Liver (tissue), 9 donors: ENCODE results near the gene POU5F1. TPM values are rescaled to one million over a fixed set of nuclear protein-coding genes. Genes with fewer than 3 reads are reported as not detected.
"Not testable (repeated sequence)": the region's sequence is repeated elsewhere in the genome, so short reads cannot be mapped to it uniquely, and the experiment has no call there.

ENCODE experiments used
- DNase-seq: peaks from one replicate; pipeline ENCODE4 v3.0.0-alpha.2; 2017; ENCODE audit warnings: low spot score
- H3K27ac ChIP-seq, 2 donors: one replicate each; pipeline ENCODE4 v1.7.0; 2013; ENCODE audit warnings: inconsistent platforms in 2 of 2, low read length in 2 of 2, control low read depth in 1 of 2, low read depth in 1 of 2, mild to moderate bottlenecking in 1 of 2
- H3K27me3 ChIP-seq, 4 donors: one replicate each; pipeline versions ENCODE4 v1.6.1 to v1.7.0; 2013; ENCODE audit warnings: low read length in 3 of 4, inconsistent platforms in 1 of 4, mild to moderate bottlenecking in 1 of 4, moderate library complexity in 1 of 4; ENCODE audit not compliant: control insufficient read depth in 4 of 4, insufficient read depth in 4 of 4
- H3K36me3 ChIP-seq, 4 donors: one replicate each; pipeline versions ENCODE4 v1.6.1 to v1.7.0; 2013; ENCODE audit warnings: low read length in 3 of 4, mild to moderate bottlenecking in 3 of 4, low read depth in 1 of 4, moderate library complexity in 1 of 4; ENCODE audit not compliant: control insufficient read depth in 4 of 4, insufficient read depth in 3 of 4
- H3K4me1 ChIP-seq, 4 donors: one replicate each; pipeline versions ENCODE4 v1.6.1 to v1.7.0; 2013; ENCODE audit warnings: low read length in 3 of 4, mild to moderate bottlenecking in 3 of 4, moderate library complexity in 1 of 4; ENCODE audit not compliant: control insufficient read depth in 4 of 4, insufficient read depth in 4 of 4
- H3K4me3 ChIP-seq, 3 donors: one replicate each; pipeline versions ENCODE4 v1.6.1 to v1.7.0; 2013; ENCODE audit warnings: low read length in 3 of 3, control low read depth in 1 of 3, low read depth in 1 of 3, mild to moderate bottlenecking in 1 of 3
- H3K9ac ChIP-seq, 2 donors: one replicate each; pipeline ENCODE4 v1.7.0; 2013; ENCODE audit warnings: low read length in 2 of 2, mild to moderate bottlenecking in 2 of 2, moderate library complexity in 2 of 2, control low read depth in 1 of 2, low read depth in 1 of 2
- H3K9me3 ChIP-seq, 4 donors: one replicate each; pipeline versions ENCODE4 v1.6.1 to v1.7.0; 2013; ENCODE audit warnings: low read length in 3 of 4; ENCODE audit not compliant: control insufficient read depth in 4 of 4
- EGR1 ChIP-seq, 2 donors: IDR thresholded peaks; 2 replicates each; pipeline ENCODE4 v1.6.1; 2016 to 2018; ENCODE audit warnings: antibody characterized with exemption in 2 of 2, low read depth in 2 of 2
- FOXA2 ChIP-seq: IDR thresholded peaks from 2 replicates; pipeline ENCODE4 v1.6.1; 2016; ENCODE audit warnings: antibody characterized with exemption
- GABPA ChIP-seq, 2 donors: IDR thresholded peaks in 1 of 2; conservative IDR thresholded peaks in 1 of 2; 2 replicates each; pipeline ENCODE4 v1.6.1; 2016; ENCODE audit warnings: antibody characterized with exemption in 2 of 2, mild to moderate bottlenecking in 1 of 2, moderate library complexity in 1 of 2
- HNF4A ChIP-seq, 2 donors: conservative IDR thresholded peaks; 2 replicates each; pipeline ENCODE4 v1.6.1; 2016; ENCODE audit warnings: antibody characterized with exemption in 2 of 2, mild to moderate bottlenecking in 2 of 2
- HNF4G ChIP-seq: IDR thresholded peaks from 2 replicates; pipeline ENCODE4 v1.6.1; 2016; ENCODE audit warnings: antibody characterized with exemption
- JUND ChIP-seq, 2 donors: IDR thresholded peaks; 2 replicates each; pipeline ENCODE4 v1.6.1; 2016; ENCODE audit warnings: antibody characterized with exemption in 2 of 2
- NR2F2 ChIP-seq: IDR thresholded peaks from 2 replicates; pipeline ENCODE4 v1.6.1; 2016; ENCODE audit warnings: antibody characterized with exemption
- RAD21 ChIP-seq, 2 donors: IDR thresholded peaks; 2 replicates each; pipeline ENCODE4 v1.6.1; 2016; ENCODE audit warnings: antibody characterized with exemption in 2 of 2, mild to moderate bottlenecking in 2 of 2
- RXRA ChIP-seq, 2 donors: IDR thresholded peaks; 2 replicates each; pipeline ENCODE4 v1.6.1; 2017 to 2018; ENCODE audit warnings: antibody characterized with exemption in 2 of 2, mild to moderate bottlenecking in 1 of 2
- SP1 ChIP-seq: IDR thresholded peaks from 2 replicates; pipeline ENCODE4 v1.6.1; 2018; ENCODE audit warnings: antibody characterized with exemption, mild to moderate bottlenecking
- TAF1 ChIP-seq: conservative IDR thresholded peaks from 2 replicates; pipeline ENCODE4 v1.6.1; 2016; ENCODE audit warnings: antibody characterized with exemption, mild to moderate bottlenecking
- YY1 ChIP-seq: IDR thresholded peaks from 2 replicates; pipeline ENCODE4 v1.6.1; 2016; ENCODE audit warnings: antibody characterized with exemption, mild to moderate bottlenecking
- WGBS: extraction: QIAGEN DNeasy Blood & Tissue Kit; methylation state at CpG from one replicate; pipeline ENCODE4 v1.1.7; 2013; 5-methylcytosine and 5-hydroxymethylcytosine counted together
- polyA plus RNA-seq, 2 donors: library from polyadenylated mRNA; stranded (reverse) in 1 of 2; unstranded in 1 of 2; fragments of 200-250 nt in 1 of 2; fragments of >200 nt in 1 of 2; fragmentation: Nextera tagmentation in 1 of 2; extraction: Ambion mirVana in 1 of 2; gene quantifications; one replicate each; pipeline versions ENCODE4 v1.2.1 to v1.2.3, GENCODE V29; 2013 to 2015
- total RNA-seq, 2 donors: library from RNA; depleted of rRNA; stranded (reverse); fragments of >200 nt; gene quantifications; one replicate each; pipeline ENCODE4 v1.2.3, GENCODE V29; 2014
- TF ChIP-seq, protein P1 (sequence below): fragments of 150-350 bp; IDR thresholded peaks from 2 replicates; pipeline ENCODE4 v1.5.1; 2017; ENCODE audit warnings: improper control_type of control experiment, low read depth, low read length; ENCODE audit not compliant: missing input control
- TF ChIP-seq, protein P2 (sequence below): IDR thresholded peaks from 2 replicates; pipeline ENCODE4 v1.6.1; 2016; ENCODE audit warnings: antibody characterized with exemption
- TF ChIP-seq, protein P3 (sequence below): IDR thresholded peaks from 2 replicates; pipeline ENCODE4 v1.6.1; 2016; ENCODE audit warnings: antibody characterized with exemption
- donor health status: healthy.
- donor health status: healthy.
- donor health status: healthy.
- donor health status: healthy.
- donor health status: healthy.

Gene POU5F1
- total and polyA plus RNA-seq, 4 donors = 0.32 to 3.2 TPM; not detected in 2

DNA sequence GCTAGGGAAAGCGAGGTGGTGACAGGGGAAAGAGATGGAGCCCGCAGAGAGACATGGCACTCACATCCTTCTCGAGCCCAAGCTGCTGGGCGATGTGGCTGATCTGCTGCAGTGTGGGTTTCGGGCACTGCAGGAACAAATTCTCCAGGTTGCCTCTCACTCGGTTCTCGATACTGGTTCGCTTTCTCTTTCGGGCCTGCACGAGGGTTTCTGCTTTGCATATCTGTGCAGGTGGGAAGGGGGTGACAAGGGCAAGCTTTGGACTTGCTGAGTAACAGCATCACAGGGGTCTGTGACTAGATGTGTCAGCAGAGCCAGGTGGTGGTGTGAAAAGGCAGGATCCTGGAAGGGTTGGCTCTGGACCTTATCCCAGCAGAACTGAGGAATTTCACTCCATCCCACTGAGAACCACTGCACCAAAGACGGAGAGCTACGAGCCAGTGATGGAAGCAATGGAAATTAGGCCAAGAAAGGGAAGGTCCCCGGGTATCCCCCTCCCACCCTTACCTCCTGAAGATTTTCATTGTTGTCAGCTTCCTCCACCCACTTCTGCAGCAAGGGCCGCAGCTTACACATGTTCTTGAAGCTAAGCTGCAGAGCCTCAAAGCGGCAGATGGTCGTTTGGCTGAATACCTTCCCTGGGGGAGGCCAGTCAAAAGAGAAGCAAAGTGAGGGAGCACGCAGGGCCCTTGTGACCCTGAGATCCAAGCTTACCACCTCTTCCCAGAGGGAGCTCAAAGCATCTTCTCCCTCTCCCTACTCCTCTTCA lies 5.2 kb downstream of the POU5F1 start:
- 89% methylated on average over 17 of the region's 17 CpGs for WGBS
- not testable (repeated sequence) for DNase-seq, H3K4me3 ChIP-seq, H3K36me3 ChIP-seq, H3K27me3 ChIP-seq, H3K4me1 ChIP-seq, H3K27ac ChIP-seq, H3K9ac ChIP-seq, H3K9me3 ChIP-seq

DNA sequence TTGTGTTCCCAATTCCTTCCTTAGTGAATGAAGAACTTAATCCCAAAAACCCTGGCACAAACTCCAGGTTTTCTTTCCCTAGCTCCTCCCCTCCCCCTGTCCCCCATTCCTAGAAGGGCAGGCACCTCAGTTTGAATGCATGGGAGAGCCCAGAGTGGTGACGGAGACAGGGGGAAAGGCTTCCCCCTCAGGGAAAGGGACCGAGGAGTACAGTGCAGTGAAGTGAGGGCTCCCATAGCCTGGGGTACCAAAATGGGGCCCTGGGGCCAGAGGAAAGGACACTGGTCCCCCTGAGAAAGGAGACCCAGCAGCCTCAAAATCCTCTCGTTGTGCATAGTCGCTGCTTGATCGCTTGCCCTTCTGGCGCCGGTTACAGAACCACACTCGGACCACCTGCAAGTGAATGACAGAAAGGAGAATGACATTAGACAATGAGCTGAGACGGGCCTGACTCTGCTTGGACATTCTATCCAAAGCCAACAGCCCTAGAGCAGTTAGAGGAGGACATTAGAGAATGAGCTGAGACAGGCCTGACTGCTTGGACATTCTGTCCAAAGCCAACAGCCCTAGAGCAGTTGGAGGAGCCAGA lies 5.9 kb downstream of the POU5F1 start:
- 94% methylated on average over 7 of the region's 9 CpGs for WGBS
- H3K27me3 ChIP-seq, H3K4me1 ChIP-seq, H3K9ac ChIP-seq, H3K36me3 ChIP-seq, H3K9me3 ChIP-seq, H3K4me3 ChIP-seq, H3K27ac ChIP-seq, DNase-seq: not testable (repeated sequence)

DNA sequence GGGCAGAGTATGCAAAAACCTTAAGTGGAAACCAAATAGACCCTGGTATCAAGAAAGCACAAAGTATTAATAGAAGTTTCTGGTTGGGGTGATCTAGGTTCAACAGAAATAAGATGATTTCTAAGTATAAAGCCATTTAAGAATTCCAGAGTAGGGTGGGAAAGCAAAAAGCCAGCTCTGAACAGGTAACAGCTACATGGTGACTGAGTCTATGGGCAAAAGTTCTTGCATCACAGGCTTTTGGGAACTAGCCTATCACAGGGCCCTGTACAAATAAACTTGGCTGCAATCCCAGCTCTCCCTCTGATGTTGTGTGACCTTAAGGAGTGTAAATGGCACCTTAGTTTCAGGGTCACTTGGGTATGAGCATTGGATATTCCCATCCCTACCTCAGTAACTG lies 6.6 kb downstream of the POU5F1 start:
- H3K9me3 ChIP-seq = no peaks in the 10 kb centered on the region
- H3K4me3 ChIP-seq = no peak overlapping the region
- H3K27ac ChIP-seq = no peak overlapping the region
- H3K4me1 ChIP-seq = peaks cover 1 to 4% (median 3%) of the 10 kb centered on the region in 4 donors
- H3K27me3 ChIP-seq = no peaks in the 10 kb centered on the region
- DNase-seq = no peak
- H3K36me3 ChIP-seq = no peaks in the 10 kb centered on the region
- TF ChIP-seq GABPA (IDR thresholded peaks at IDR 0.05 in 1 of 2, conservative IDR thresholded peaks at IDR 0.05 in 1 of 2) = no peak
- TF ChIP-seq HNF4G = no peak
- TF ChIP-seq RAD21 (IDR thresholded peaks at IDR 0.05) = no peak
- TF ChIP-seq YY1 = no peak
- no peak for TF ChIP-seq JUND (IDR thresholded peaks at IDR 0.05)
- no peak for TF ChIP-seq FOXA2
- TF ChIP-seq TAF1 = no peak
- TF ChIP-seq EGR1 (IDR thresholded peaks at IDR 0.05; ENCODE audit: low read depth in 2 of 2) = no peak
- TF ChIP-seq NR2F2 = no peak
- no peak for TF ChIP-seq RXRA (IDR thresholded peaks at IDR 0.05)
- TF ChIP-seq, protein P1, sequence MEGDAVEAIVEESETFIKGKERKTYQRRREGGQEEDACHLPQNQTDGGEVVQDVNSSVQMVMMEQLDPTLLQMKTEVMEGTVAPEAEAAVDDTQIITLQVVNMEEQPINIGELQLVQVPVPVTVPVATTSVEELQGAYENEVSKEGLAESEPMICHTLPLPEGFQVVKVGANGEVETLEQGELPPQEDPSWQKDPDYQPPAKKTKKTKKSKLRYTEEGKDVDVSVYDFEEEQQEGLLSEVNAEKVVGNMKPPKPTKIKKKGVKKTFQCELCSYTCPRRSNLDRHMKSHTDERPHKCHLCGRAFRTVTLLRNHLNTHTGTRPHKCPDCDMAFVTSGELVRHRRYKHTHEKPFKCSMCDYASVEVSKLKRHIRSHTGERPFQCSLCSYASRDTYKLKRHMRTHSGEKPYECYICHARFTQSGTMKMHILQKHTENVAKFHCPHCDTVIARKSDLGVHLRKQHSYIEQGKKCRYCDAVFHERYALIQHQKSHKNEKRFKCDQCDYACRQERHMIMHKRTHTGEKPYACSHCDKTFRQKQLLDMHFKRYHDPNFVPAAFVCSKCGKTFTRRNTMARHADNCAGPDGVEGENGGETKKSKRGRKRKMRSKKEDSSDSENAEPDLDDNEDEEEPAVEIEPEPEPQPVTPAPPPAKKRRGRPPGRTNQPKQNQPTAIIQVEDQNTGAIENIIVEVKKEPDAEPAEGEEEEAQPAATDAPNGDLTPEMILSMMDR = no peak
- TF ChIP-seq, protein P2, sequence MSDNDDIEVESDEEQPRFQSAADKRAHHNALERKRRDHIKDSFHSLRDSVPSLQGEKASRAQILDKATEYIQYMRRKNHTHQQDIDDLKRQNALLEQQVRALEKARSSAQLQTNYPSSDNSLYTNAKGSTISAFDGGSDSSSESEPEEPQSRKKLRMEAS = no peak
- no peak for TF ChIP-seq SP1
- TF ChIP-seq, protein P3, sequence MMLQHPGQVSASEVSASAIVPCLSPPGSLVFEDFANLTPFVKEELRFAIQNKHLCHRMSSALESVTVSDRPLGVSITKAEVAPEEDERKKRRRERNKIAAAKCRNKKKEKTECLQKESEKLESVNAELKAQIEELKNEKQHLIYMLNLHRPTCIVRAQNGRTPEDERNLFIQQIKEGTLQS = no peak
- TF ChIP-seq HNF4A (conservative IDR thresholded peaks at IDR 0.05) = no peak
- H3K9ac ChIP-seq = no peak overlapping the region
